Parathyroid adenoma (tissue), 2 donors: ENCODE measurements around the gene LAMA3.

Experiments
- H2AFZ ChIP-seq: fragments of 300-600 bp; sonication (generic); one replicate; pipeline ENCODE4 v1.7.0; 2017; ENCODE audit warnings: antibody characterized with exemption, mild to moderate bottlenecking
- H3K27ac ChIP-seq: fragments of 300-600 bp; sonication (generic); one replicate; pipeline ENCODE4 v1.7.0; 2017
- H3K27me3 ChIP-seq: fragments of 300-600 bp; sonication (generic); one replicate; pipeline ENCODE4 v1.7.0; 2017; ENCODE audit warnings: low read length; ENCODE audit not compliant: control insufficient read depth, insufficient read depth
- H3K36me3 ChIP-seq: fragments of 300-600 bp; sonication (generic); one replicate; pipeline ENCODE4 v1.7.0; 2017; ENCODE audit warnings: low read length; ENCODE audit not compliant: control insufficient read depth, insufficient read depth
- H3K4me1 ChIP-seq: fragments of 300-600 bp; sonication (generic); one replicate; pipeline ENCODE4 v1.7.0; 2017; ENCODE audit warnings: control low read depth
- H3K4me2 ChIP-seq: fragments of 300-600 bp; sonication (generic); one replicate; pipeline ENCODE4 v1.7.0; 2017; ENCODE audit warnings: low read length
- H3K4me3 ChIP-seq: fragments of 300-600 bp; sonication (generic); one replicate; pipeline ENCODE4 v1.7.0; 2017; ENCODE audit warnings: low read depth, low read length
- H3K79me2 ChIP-seq: fragments of 300-600 bp; sonication (generic); one replicate; pipeline ENCODE4 v1.7.0; 2017; ENCODE audit warnings: control low read depth
- H3K9ac ChIP-seq: fragments of 300-600 bp; sonication (generic); one replicate; pipeline ENCODE4 v1.7.0; 2017; ENCODE audit warnings: mild to moderate bottlenecking
- H3K9me3 ChIP-seq: fragments of 300-600 bp; sonication (generic); one replicate; pipeline ENCODE4 v1.7.0; 2017; ENCODE audit warnings: low read length; ENCODE audit not compliant: control insufficient read depth
- CTCF ChIP-seq: fragments of 300-600 bp; sonication (generic); IDR thresholded peaks from one replicate; pipeline ENCODE4 v1.7.0; 2017; ENCODE audit warnings: antibody characterized with exemption, mild to moderate bottlenecking
- donor health status: primary hyperparathyroidism.

The LAMA3 gene

GRCh38 chr18:23811176-23811575, 121.9 kb downstream of the LAMA3 start:
- Histone ChIP-seq H3K4me2 (no peak overlapping the region), H3K27ac (no peak overlapping the region), H3K79me2 (no peaks in the 10 kb centered on the region), H3K9me3 (no peaks in the 10 kb centered on the region), H3K4me1 (no peaks in the 10 kb centered on the region), H3K9ac (no peak overlapping the region), H2AFZ (no peak overlapping the region), H3K36me3 (no peaks in the 10 kb centered on the region), H3K27me3 (no peaks in the 10 kb centered on the region), H3K4me3 (no peak overlapping the region)
- no peak for TF ChIP-seq CTCF

- Histone ChIP-seq H3K27ac (no peak overlapping the region), H3K27me3 (no peaks in the 10 kb centered on the region), H3K4me2 (no peak overlapping the region), H3K36me3 (no peaks in the 10 kb centered on the region), H3K9ac (no peak overlapping the region), H3K4me3 (no peak overlapping the region), H2AFZ (no peak overlapping the region), H3K4me1 (no peaks in the 10 kb centered on the region), H3K9me3 (no peaks in the 10 kb centered on the region), H3K79me2 (no peaks in the 10 kb centered on the region)
- peak; percentile 49 for TF ChIP-seq CTCF
Observed at GRCh38 chr18:23812546-23813440, 123.5 kb downstream of the LAMA3 start.

- H3K36me3 ChIP-seq = no peaks in the 10 kb centered on the region
- no peak overlapping the region for H3K4me3 ChIP-seq
- H3K9ac ChIP-seq = no peak overlapping the region
- no peaks in the 10 kb centered on the region for H3K4me1 ChIP-seq
- no peaks in the 10 kb centered on the region for H3K9me3 ChIP-seq
- no peak for TF ChIP-seq CTCF
- H3K27ac ChIP-seq = no peak overlapping the region
- H3K4me2 ChIP-seq = no peak overlapping the region
- no peaks in the 10 kb centered on the region for H3K79me2 ChIP-seq
- H2AFZ ChIP-seq = no peak overlapping the region
- H3K27me3 ChIP-seq = no peaks in the 10 kb centered on the region
Observed at GRCh38 chr18:23814991-23815614, 125.8 kb downstream of the LAMA3 start.

GRCh38 chr18:23816021-23816420, 126.8 kb downstream of the LAMA3 start:
- Histone ChIP-seq H3K79me2 (no peaks in the 10 kb centered on the region), H3K9ac (no peak overlapping the region), H3K9me3 (no peaks in the 10 kb centered on the region), H3K27me3 (no peaks in the 10 kb centered on the region), H3K4me3 (no peak overlapping the region), H2AFZ (no peak overlapping the region), H3K4me2 (no peak overlapping the region), H3K36me3 (no peaks in the 10 kb centered on the region), H3K27ac (no peak overlapping the region), H3K4me1 (no peaks in the 10 kb centered on the region)
- TF ChIP-seq CTCF = no peak
